ENCODE measurements around the gene GP9.

DNA sequence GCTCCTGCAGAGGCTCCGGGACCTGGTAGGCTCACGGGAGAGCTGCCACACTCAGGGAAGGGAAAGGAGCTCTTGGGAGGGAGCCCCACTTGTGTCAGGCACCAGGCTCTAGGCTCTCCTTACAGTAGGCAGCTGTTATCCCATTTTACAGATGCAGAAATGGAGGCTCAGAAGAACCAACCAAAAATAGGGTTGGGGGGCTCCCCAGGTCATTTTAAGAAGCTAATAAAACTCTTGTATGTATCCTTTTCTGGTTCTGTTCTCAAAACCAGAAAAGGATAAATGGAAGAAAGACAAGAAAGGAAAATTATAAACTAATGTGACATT, 23.5 kb upstream of the GP9 start:
- TF ChIP-seq, protein P1, sequence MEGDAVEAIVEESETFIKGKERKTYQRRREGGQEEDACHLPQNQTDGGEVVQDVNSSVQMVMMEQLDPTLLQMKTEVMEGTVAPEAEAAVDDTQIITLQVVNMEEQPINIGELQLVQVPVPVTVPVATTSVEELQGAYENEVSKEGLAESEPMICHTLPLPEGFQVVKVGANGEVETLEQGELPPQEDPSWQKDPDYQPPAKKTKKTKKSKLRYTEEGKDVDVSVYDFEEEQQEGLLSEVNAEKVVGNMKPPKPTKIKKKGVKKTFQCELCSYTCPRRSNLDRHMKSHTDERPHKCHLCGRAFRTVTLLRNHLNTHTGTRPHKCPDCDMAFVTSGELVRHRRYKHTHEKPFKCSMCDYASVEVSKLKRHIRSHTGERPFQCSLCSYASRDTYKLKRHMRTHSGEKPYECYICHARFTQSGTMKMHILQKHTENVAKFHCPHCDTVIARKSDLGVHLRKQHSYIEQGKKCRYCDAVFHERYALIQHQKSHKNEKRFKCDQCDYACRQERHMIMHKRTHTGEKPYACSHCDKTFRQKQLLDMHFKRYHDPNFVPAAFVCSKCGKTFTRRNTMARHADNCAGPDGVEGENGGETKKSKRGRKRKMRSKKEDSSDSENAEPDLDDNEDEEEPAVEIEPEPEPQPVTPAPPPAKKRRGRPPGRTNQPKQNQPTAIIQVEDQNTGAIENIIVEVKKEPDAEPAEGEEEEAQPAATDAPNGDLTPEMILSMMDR (IDR thresholded peaks at IDR 0.05): no peak
- TF ChIP-seq POLR2A (IDR thresholded peaks at IDR 0.05): no peak

Measured in testis (tissue), 2 donors.